Activated naive CD4-positive, alpha-beta T cell treated with anti-CD3 and anti-CD28 coated beads for 36 hours (primary cell): ENCODE results near the gene TEAD4. TPM values are rescaled to one million over a fixed set of nuclear protein-coding genes. Genes with fewer than 3 reads are reported as not detected.

ENCODE experiments used
- CTCF ChIA-PET: fragments of 350-600 bp; sonication (Branson Sonifier 250); formaldehyde crosslinking; loops from one replicate; lab custom pipeline; 2021; ENCODE audit warnings: antibody characterized with exemption; lab: Charles Lee
- DNase-seq: peaks from one replicate; pipeline ENCODE4 v3.0.0-alpha.2; 2020
- H3K27ac Mint-ChIP-seq: one replicate; pipeline ENCODE4 v1.8.0; 2021; ENCODE audit warnings: mild to moderate bottlenecking, mixed read lengths
- H3K27me3 Mint-ChIP-seq: one replicate; pipeline ENCODE4 v1.8.0; 2021; ENCODE audit warnings: low read depth, mixed read lengths
- H3K36me3 Mint-ChIP-seq: one replicate; pipeline ENCODE4 v1.8.0; 2021; ENCODE audit warnings: low read depth, mixed read lengths
- H3K4me1 Mint-ChIP-seq: one replicate; pipeline ENCODE4 v1.8.0; 2021; ENCODE audit warnings: low read depth, mixed read lengths
- H3K4me3 Mint-ChIP-seq: one replicate; pipeline ENCODE4 v1.8.0; 2021; ENCODE audit warnings: mild to moderate bottlenecking, moderate library complexity, mixed read lengths
- H3K9me3 Mint-ChIP-seq: one replicate; pipeline ENCODE4 v1.8.0; 2021; ENCODE audit warnings: mixed read lengths
- intact Hi-C: fragments of 100-400 bp; cut with micrococcal nuclease; formaldehyde crosslinking; loops from one replicate; pipeline ENCODE4 v1.15.1; 2023
- total RNA-seq, 2 experiments: library from RNA; stranded (reverse); gene quantifications; one replicate each; pipeline ENCODE4 v1.2.3, GENCODE V29; 2021

Gene TEAD4
- total RNA-seq, 2 experiments from 2014 or later = 3.7 to 4.5 TPM

- no peaks in the 10 kb centered on the region for H3K27me3 Mint-ChIP-seq
- no peak for DNase-seq
- H3K27ac Mint-ChIP-seq = no peak overlapping the region
- H3K4me1 Mint-ChIP-seq = no peaks in the 10 kb centered on the region
- no peaks in the 10 kb centered on the region for H3K36me3 Mint-ChIP-seq
- CTCF ChIA-PET = no interaction called here
- intact Hi-C loops = no loop called here
- peaks cover 3% of the 10 kb centered on the region for H3K9me3 Mint-ChIP-seq
- no peak overlapping the region for H3K4me3 Mint-ChIP-seq
Observed at GRCh38 chr12:2984698-2985097, 25.5 kb downstream of the TEAD4 start.

- no peak overlapping the region for H3K27ac Mint-ChIP-seq
- no peaks in the 10 kb centered on the region for H3K27me3 Mint-ChIP-seq
- no peak for DNase-seq
- intact Hi-C loops = no loop called here
- no peaks in the 10 kb centered on the region for H3K4me1 Mint-ChIP-seq
- H3K9me3 Mint-ChIP-seq = peaks cover 6% of the 10 kb centered on the region
- H3K4me3 Mint-ChIP-seq = no peak overlapping the region
- CTCF ChIA-PET = interaction anchor here (0.6 kb wide), 1 partner anchor 86 kb away, joined by 3 read pairs; no protein-coding TSS in a partner anchor
- H3K36me3 Mint-ChIP-seq = no peaks in the 10 kb centered on the region
Observed at GRCh38 chr12:2986876-2987275, 27.7 kb downstream of the TEAD4 start.

- Mint-ChIP-seq H3K4me3 (no peak overlapping the region), H3K27ac (no peak overlapping the region), H3K36me3 (no peaks in the 10 kb centered on the region), H3K4me1 (no peaks in the 10 kb centered on the region), H3K27me3 (no peaks in the 10 kb centered on the region), H3K9me3 (peaks cover 6% of the 10 kb centered on the region)
- intact Hi-C loops = no loop called here
- no peak for DNase-seq
- CTCF ChIA-PET = no interaction called here
Observed at GRCh38 chr12:2988494-2988893, 29.3 kb downstream of the TEAD4 start.

- Mint-ChIP-seq H3K36me3 (no peaks in the 10 kb centered on the region), H3K4me3 (no peak overlapping the region), H3K4me1 (no peaks in the 10 kb centered on the region), H3K27me3 (no peaks in the 10 kb centered on the region), H3K27ac (no peak overlapping the region), H3K9me3 (peaks cover 6% of the 10 kb centered on the region)
- CTCF ChIA-PET = no interaction called here
- DNase-seq = no peak
- intact Hi-C loops = no loop called here
Observed at GRCh38 chr12:2992724-2993123, 33.5 kb downstream of the TEAD4 start.

- DNase-seq = no peak
- CTCF ChIA-PET = no interaction called here
- intact Hi-C loops = no loop called here
- no peak overlapping the region for H3K4me3 Mint-ChIP-seq
- H3K9me3 Mint-ChIP-seq = no peaks in the 10 kb centered on the region
- no peak overlapping the region for H3K27ac Mint-ChIP-seq
- H3K4me1 Mint-ChIP-seq = no peaks in the 10 kb centered on the region
- no peaks in the 10 kb centered on the region for H3K36me3 Mint-ChIP-seq
- H3K27me3 Mint-ChIP-seq = no peaks in the 10 kb centered on the region
Observed at GRCh38 chr12:2997989-2998670, 38.9 kb downstream of the TEAD4 start.

- intact Hi-C loops = no loop called here
- CTCF ChIA-PET = no interaction called here
- Mint-ChIP-seq H3K4me3 (no peak overlapping the region), H3K27me3 (no peaks in the 10 kb centered on the region), H3K36me3 (no peaks in the 10 kb centered on the region), H3K27ac (no peak overlapping the region), H3K9me3 (no peaks in the 10 kb centered on the region), H3K4me1 (no peaks in the 10 kb centered on the region)
- DNase-seq = no peak
Observed at GRCh38 chr12:2998789-2999264, 39.6 kb downstream of the TEAD4 start.

- Mint-ChIP-seq H3K9me3 (no peaks in the 10 kb centered on the region), H3K36me3 (no peaks in the 10 kb centered on the region), H3K4me3 (no peak overlapping the region), H3K27me3 (no peaks in the 10 kb centered on the region), H3K27ac (no peak overlapping the region), H3K4me1 (no peaks in the 10 kb centered on the region)
- DNase-seq = no peak
- intact Hi-C loops = no loop called here
- CTCF ChIA-PET = no interaction called here
Observed at GRCh38 chr12:2999265-2999841, 40.2 kb downstream of the TEAD4 start.

GRCh38 chr12:3000548-3001275 is 41.5 kb downstream of the TEAD4 start:
- no peaks in the 10 kb centered on the region for H3K36me3 Mint-ChIP-seq
- H3K9me3 Mint-ChIP-seq = no peaks in the 10 kb centered on the region
- H3K4me3 Mint-ChIP-seq = no peak overlapping the region
- H3K27me3 Mint-ChIP-seq = no peaks in the 10 kb centered on the region
- no peak for DNase-seq
- intact Hi-C loops = no loop called here
- CTCF ChIA-PET = interaction anchor here (1.3 kb wide), 1 partner anchor 147 kb away, joined by 3 read pairs; no protein-coding TSS in a partner anchor
- H3K27ac Mint-ChIP-seq = no peak overlapping the region
- H3K4me1 Mint-ChIP-seq = no peaks in the 10 kb centered on the region

- H3K4me3 Mint-ChIP-seq = no peak overlapping the region
- CTCF ChIA-PET = no interaction called here
- H3K27ac Mint-ChIP-seq = no peak overlapping the region
- H3K9me3 Mint-ChIP-seq = no peaks in the 10 kb centered on the region
- DNase-seq = no peak
- H3K36me3 Mint-ChIP-seq = no peaks in the 10 kb centered on the region
- intact Hi-C loops = no loop called here
- H3K4me1 Mint-ChIP-seq = no peaks in the 10 kb centered on the region
- H3K27me3 Mint-ChIP-seq = no peaks in the 10 kb centered on the region
Observed at GRCh38 chr12:3002646-3003045, 43.4 kb downstream of the TEAD4 start.

- H3K27me3 Mint-ChIP-seq = no peaks in the 10 kb centered on the region
- no peaks in the 10 kb centered on the region for H3K4me1 Mint-ChIP-seq
- no peak overlapping the region for H3K4me3 Mint-ChIP-seq
- no peak overlapping the region for H3K27ac Mint-ChIP-seq
- intact Hi-C loops = no loop called here
- H3K9me3 Mint-ChIP-seq = no peaks in the 10 kb centered on the region
- CTCF ChIA-PET = no interaction called here
- DNase-seq = no peak
- H3K36me3 Mint-ChIP-seq = no peaks in the 10 kb centered on the region
Observed at GRCh38 chr12:3003357-3003992, 44.3 kb downstream of the TEAD4 start.

GRCh38 chr12:3004655-3005565 is 45.7 kb downstream of the TEAD4 start:
- Mint-ChIP-seq H3K4me3 (no peak overlapping the region), H3K27ac (no peak overlapping the region), H3K9me3 (no peaks in the 10 kb centered on the region), H3K36me3 (no peaks in the 10 kb centered on the region), H3K27me3 (no peaks in the 10 kb centered on the region), H3K4me1 (no peaks in the 10 kb centered on the region)
- no peak for DNase-seq
- intact Hi-C loops = no loop called here
- CTCF ChIA-PET = no interaction called here
